Fibroblast of skin of left quadriceps (primary cell): ENCODE data around the gene BRAF.
"Not testable (repeated sequence)": the region's sequence is repeated elsewhere in the genome, so short reads cannot be mapped to it uniquely, and the experiment has no call there.

Experiments used
- DNase-seq, 2 experiments: peaks; one replicate each; pipeline ENCODE4 v3.0.0-alpha.2; 2013; ENCODE audit warnings: low read depth in 2 of 2

BRAF gene

GRCh38 chr7:140712392-140712791 is 212.3 kb downstream of the BRAF start:
- DNase-seq = not testable (repeated sequence)

- not testable (repeated sequence) for DNase-seq
These were observed 216.0 kb downstream of the BRAF start for GRCh38 chr7:140708764-140709163.

GRCh38 chr7:140707132-140707531 is 217.6 kb downstream of the BRAF start:
- DNase-seq = no peak

GRCh38 chr7:140704205-140704604 is 220.5 kb downstream of the BRAF start:
- DNase-seq = no peak

GRCh38 chr7:140702774-140703173 is 222.0 kb downstream of the BRAF start:
- no peak for DNase-seq

GRCh38 chr7:140698477-140698876 is 226.3 kb downstream of the BRAF start:
- DNase-seq = no peak

GRCh38 chr7:140697447-140698143 is 227.1 kb downstream of the BRAF start:
- DNase-seq = peak in 1 of 2 experiments; percentile 3

- peak; percentile 47 to 53 for DNase-seq
These were observed 227.9 kb downstream of the BRAF start, which contains the start of gene NDUFB2 for GRCh38 chr7:140696680-140697446. Gene NDUFB2 (plus strand): TSS chr7:140696708. CDS start chr7:140696745, 37 bp downstream.

GRCh38 chr7:140696024-140696679 is 228.6 kb downstream of the BRAF start:
- DNase-seq = peak; percentile 75 to 77

GRCh38 chr7:140695381-140695780 is 229.3 kb downstream of the BRAF start:
- no peak for DNase-seq

GRCh38 chr7:140694592-140694991 is 230.1 kb downstream of the BRAF start:
- DNase-seq = no peak

- not testable (repeated sequence) for DNase-seq
These were observed 230.9 kb downstream of the BRAF start for GRCh38 chr7:140693849-140694248.

GRCh38 chr7:140691376-140692045 is 233.2 kb downstream of the BRAF start:
- DNase-seq = no peak

- no peak for DNase-seq
These were observed 235.3 kb downstream of the BRAF start for GRCh38 chr7:140689199-140690152.

GRCh38 chr7:140688341-140688740 is 236.4 kb downstream of the BRAF start:
- DNase-seq = no peak

- DNase-seq = no peak
These were observed 237.8 kb downstream of the BRAF start for GRCh38 chr7:140686921-140687320.

GRCh38 chr7:140685407-140686087 is 239.2 kb downstream of the BRAF start:
- no peak for DNase-seq

GRCh38 chr7:140684066-140684950 is 240.4 kb downstream of the BRAF start:
- no peak for DNase-seq

GRCh38 chr7:140683657-140684056 is 241.1 kb downstream of the BRAF start:
- DNase-seq = no peak
